ENCODE results near the gene IL5RA.
A peak's percentile ranks its signal among the peaks of the same experiment; 100 is the strongest.

The IL5RA gene

DNA sequence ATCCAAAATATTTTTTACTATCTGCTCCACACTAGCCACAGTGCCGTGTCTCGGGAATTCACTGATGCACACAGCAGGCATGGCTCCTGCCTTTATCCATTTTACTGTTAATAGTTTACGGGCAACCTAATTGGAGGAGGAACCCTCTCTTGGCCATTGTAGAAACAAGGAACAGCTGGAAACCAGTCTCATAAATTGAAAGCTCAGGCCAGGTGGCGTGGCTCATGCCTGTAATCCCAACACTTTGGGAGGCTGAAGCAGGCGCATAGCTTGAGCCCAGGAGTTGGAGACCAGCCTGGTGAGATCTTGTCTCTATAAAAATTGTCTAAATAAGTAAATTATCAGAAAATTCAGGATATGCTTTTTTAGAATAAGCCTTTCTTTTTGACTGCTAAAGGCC, 39.0 kb downstream of the IL5RA start:
- ChIA-PET CTCF (no interaction called here), POLR2A (ENCODE audit: low non-redundant PET) (no interaction called here)
- TF ChIP-seq, protein P1, sequence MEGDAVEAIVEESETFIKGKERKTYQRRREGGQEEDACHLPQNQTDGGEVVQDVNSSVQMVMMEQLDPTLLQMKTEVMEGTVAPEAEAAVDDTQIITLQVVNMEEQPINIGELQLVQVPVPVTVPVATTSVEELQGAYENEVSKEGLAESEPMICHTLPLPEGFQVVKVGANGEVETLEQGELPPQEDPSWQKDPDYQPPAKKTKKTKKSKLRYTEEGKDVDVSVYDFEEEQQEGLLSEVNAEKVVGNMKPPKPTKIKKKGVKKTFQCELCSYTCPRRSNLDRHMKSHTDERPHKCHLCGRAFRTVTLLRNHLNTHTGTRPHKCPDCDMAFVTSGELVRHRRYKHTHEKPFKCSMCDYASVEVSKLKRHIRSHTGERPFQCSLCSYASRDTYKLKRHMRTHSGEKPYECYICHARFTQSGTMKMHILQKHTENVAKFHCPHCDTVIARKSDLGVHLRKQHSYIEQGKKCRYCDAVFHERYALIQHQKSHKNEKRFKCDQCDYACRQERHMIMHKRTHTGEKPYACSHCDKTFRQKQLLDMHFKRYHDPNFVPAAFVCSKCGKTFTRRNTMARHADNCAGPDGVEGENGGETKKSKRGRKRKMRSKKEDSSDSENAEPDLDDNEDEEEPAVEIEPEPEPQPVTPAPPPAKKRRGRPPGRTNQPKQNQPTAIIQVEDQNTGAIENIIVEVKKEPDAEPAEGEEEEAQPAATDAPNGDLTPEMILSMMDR (conservative IDR thresholded peaks at IDR 0.05; ENCODE audit: low read depth), result no peak
- DNase-seq (ENCODE audit: low spot score), result no peak
- no peak overlapping the region for H3K27ac ChIP-seq

DNA sequence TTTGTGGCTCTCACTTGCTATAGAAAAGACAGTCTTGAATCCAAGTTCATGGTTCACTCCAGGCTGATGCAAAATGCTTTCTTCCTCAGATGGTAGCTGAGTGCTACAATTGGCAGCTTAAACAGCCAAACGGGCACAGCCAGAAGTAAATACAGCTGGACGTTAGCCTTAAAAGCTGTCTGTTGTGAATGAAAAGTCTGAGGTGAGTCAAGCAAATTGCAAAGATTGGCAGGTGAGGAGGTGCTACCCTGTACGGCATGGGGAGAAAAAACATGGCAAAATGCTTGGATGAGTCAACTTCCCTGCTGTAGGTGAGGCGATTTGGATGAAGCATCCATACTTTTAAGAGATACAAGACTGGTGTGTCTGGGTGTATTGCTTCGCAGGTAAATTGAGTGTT, 40.5 kb downstream of the IL5RA start:
- H3K27ac ChIP-seq, result no peak overlapping the region
- peak; percentile 1 for DNase-seq (ENCODE audit: low spot score)
- CTCF ChIA-PET, result no interaction called here
- TF ChIP-seq, protein P1 (conservative IDR thresholded peaks at IDR 0.05; ENCODE audit: low read depth), result no peak
- POLR2A ChIA-PET (ENCODE audit: low non-redundant PET), result no interaction called here

DNA sequence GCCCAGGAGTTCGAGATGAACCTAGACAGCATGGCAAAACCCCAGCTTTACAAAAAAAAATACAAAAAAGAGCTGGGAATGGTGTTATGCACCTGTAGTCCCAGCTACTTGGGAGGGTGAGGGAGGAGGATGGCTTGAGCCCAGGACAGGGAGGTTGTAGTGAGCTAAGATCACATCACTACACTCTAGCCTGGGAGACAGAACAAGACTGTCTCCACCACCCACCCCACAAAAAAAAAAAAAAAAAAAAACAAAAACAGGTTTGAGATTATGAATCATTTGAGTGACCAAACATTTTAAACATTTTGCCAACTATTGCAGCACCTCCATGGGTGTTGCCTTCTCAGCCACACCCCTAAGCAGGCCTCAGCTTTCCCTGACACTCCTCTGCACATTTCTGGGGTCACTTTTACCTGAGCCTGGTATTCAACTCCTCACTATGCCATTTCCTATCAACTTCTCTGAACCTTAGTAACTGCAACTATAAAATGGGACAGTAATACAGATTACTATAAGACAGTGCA, 41.8 kb downstream of the IL5RA start:
- H3K27ac ChIP-seq, result no peak overlapping the region
- DNase-seq (ENCODE audit: low spot score), result peak; percentile 2
- TF ChIP-seq, protein P1 (conservative IDR thresholded peaks at IDR 0.05; ENCODE audit: low read depth), result no peak
- ChIA-PET CTCF (interaction anchor here (0.6 kb wide), 1 partner anchor 1762 kb away, joined by 5 read pairs; no protein-coding TSS in a partner anchor), POLR2A (ENCODE audit: low non-redundant PET) (no interaction called here)

DNA sequence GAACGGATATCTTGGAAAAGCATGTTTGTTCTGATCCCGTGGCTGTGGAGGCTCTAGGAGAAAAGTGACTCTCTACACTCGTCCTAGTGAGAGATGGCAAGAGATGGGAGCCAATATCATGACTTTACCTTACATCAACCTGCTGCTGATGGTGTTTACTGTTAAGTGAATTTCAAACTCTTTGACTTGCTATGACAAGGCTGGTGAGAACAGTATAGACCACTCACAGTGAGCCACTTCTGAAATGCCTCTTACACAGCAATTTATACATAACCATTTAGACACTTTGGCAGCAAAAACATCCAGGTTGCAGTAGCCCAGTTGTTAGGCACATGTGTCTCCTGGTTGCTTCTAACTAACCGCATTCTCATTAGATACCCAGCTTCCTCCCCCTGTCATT, 43.3 kb downstream of the IL5RA start:
- POLR2A ChIA-PET (ENCODE audit: low non-redundant PET), result no interaction called here
- no peak overlapping the region for H3K27ac ChIP-seq
- TF ChIP-seq, protein P1 (conservative IDR thresholded peaks at IDR 0.05; ENCODE audit: low read depth), result no peak
- CTCF ChIA-PET, result no interaction called here
- no peak for DNase-seq (ENCODE audit: low spot score)

DNA sequence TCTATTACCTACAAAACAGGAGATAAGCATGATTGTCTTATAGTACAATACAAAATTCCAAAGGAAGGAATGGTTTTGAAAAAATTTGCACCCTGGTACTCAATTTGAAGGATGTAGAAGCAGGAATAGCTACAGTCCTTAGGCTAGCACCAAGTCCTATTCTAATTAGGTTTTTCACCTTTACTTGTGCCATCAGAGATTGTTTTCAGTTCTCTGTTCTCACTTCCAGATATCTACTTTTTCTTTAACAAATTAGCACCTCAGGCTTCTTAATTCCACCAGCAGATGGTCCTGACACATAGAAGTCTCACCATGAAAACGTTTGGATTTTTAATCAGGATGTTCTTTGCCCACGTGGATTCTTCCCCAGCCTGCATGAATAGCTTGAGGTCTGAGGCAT, 43.8 kb downstream of the IL5RA start:
- no peak for DNase-seq (ENCODE audit: low spot score)
- ChIA-PET POLR2A (ENCODE audit: low non-redundant PET) (no interaction called here), CTCF (no interaction called here)
- TF ChIP-seq, protein P1 (conservative IDR thresholded peaks at IDR 0.05; ENCODE audit: low read depth), result no peak
- H3K27ac ChIP-seq, result no peak overlapping the region

DNA sequence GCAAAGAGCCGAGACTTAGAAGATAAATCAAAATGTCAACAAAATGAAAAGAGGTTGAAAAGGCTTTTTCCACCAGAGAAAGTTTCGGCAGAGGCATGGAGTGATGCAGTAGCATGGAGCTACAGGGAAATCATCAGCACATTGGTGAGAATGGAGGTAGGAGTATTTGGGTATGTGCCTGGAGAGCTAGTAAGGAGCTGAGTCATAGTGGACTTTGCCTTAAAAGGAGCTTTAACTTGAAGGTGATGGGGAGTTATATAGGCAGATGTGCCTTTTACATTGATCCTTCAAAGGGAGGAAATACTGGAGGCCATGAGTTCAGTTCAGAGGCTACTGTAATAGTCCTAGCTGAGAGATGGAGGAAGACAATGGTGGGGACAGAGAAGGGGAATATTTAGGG, 44.3 kb downstream of the IL5RA start:
- no peak for DNase-seq (ENCODE audit: low spot score)
- TF ChIP-seq, protein P1 (conservative IDR thresholded peaks at IDR 0.05; ENCODE audit: low read depth), result no peak
- no peak overlapping the region for H3K27ac ChIP-seq
- ChIA-PET CTCF (no interaction called here), POLR2A (ENCODE audit: low non-redundant PET) (no interaction called here)

DNA sequence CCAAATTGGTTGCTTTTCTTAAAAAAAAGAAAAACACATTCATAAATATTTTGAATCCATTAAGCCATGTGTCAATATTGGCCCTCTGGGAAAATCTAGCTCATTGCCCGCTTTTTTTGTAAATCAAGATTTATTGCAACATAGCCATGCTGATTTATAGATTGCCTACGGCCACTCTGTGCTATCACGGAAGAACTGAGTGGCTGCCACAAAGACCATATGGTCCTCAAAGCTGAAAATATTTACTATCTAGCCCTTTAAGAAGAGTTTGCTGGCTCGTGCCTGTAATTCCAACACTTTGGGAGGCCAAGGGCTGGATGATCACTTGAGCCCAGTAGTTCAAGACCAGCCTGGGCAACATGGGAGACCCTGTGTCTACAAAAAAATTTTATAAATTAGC, 45.9 kb downstream of the IL5RA start:
- no peak overlapping the region for H3K27ac ChIP-seq
- CTCF ChIA-PET, result no interaction called here
- DNase-seq (ENCODE audit: low spot score), result no peak
- TF ChIP-seq, protein P1 (conservative IDR thresholded peaks at IDR 0.05; ENCODE audit: low read depth), result no peak
- POLR2A ChIA-PET (ENCODE audit: low non-redundant PET), result no interaction called here
